ENCODE results near the gene MFAP2.

GRCh38 chr1:16996845-16997244 lies 16.4 kb upstream of the MFAP2 start:
- no peak for TF ChIP-seq BRCA1 (IDR thresholded peaks at IDR 0.05; ENCODE audit: low read depth, low read length)
- TF ChIP-seq, protein P1, sequence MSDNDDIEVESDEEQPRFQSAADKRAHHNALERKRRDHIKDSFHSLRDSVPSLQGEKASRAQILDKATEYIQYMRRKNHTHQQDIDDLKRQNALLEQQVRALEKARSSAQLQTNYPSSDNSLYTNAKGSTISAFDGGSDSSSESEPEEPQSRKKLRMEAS (IDR thresholded peaks at IDR 0.05): no peak
- TF ChIP-seq, protein P2, sequence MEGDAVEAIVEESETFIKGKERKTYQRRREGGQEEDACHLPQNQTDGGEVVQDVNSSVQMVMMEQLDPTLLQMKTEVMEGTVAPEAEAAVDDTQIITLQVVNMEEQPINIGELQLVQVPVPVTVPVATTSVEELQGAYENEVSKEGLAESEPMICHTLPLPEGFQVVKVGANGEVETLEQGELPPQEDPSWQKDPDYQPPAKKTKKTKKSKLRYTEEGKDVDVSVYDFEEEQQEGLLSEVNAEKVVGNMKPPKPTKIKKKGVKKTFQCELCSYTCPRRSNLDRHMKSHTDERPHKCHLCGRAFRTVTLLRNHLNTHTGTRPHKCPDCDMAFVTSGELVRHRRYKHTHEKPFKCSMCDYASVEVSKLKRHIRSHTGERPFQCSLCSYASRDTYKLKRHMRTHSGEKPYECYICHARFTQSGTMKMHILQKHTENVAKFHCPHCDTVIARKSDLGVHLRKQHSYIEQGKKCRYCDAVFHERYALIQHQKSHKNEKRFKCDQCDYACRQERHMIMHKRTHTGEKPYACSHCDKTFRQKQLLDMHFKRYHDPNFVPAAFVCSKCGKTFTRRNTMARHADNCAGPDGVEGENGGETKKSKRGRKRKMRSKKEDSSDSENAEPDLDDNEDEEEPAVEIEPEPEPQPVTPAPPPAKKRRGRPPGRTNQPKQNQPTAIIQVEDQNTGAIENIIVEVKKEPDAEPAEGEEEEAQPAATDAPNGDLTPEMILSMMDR (IDR thresholded peaks at IDR 0.05; ENCODE audit: control extremely low read depth in 1 of 3, insufficient read depth in 1 of 3, low read depth in 1 of 3, low read length in 3 of 3): no peak
